ENCODE measurements around the gene PPTC7. TPM values are rescaled to one million over a fixed set of nuclear protein-coding genes. Genes with fewer than 3 reads are reported as not detected.

The PPTC7 gene
- total and polyA plus RNA-seq, 10 of the 15 experiments (the other 5 are each of a cell fraction or from before 2014, with no cell fraction given), result 4.0 to 69.6 (median 12.3) TPM

DNA sequence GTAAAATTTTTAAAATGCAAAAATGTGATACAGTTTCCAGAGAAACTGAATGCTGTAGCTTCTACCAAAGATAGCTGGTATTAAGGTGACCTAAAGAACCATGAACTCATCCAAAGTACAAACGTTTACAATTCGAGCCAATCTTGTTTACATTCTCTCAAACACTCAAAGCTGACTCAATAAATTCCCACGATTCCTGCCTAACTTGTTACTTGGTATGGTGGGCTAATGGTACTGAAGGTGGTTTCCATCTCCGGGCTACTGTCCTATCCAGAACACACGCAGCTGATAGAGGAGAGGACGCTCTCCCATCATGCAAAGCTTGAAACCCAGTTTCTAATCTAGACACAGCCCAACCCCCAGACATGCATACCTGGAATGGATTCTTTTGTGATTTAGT, 49.5 kb downstream of the PPTC7 start (continued):
- TF ChIP-seq, protein P1, sequence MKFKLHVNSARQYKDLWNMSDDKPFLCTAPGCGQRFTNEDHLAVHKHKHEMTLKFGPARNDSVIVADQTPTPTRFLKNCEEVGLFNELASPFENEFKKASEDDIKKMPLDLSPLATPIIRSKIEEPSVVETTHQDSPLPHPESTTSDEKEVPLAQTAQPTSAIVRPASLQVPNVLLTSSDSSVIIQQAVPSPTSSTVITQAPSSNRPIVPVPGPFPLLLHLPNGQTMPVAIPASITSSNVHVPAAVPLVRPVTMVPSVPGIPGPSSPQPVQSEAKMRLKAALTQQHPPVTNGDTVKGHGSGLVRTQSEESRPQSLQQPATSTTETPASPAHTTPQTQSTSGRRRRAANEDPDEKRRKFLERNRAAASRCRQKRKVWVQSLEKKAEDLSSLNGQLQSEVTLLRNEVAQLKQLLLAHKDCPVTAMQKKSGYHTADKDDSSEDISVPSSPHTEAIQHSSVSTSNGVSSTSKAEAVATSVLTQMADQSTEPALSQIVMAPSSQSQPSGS (IDR thresholded peaks at IDR 0.05; ENCODE audit: low read length), result no peak
- TF ChIP-seq, protein P2, sequence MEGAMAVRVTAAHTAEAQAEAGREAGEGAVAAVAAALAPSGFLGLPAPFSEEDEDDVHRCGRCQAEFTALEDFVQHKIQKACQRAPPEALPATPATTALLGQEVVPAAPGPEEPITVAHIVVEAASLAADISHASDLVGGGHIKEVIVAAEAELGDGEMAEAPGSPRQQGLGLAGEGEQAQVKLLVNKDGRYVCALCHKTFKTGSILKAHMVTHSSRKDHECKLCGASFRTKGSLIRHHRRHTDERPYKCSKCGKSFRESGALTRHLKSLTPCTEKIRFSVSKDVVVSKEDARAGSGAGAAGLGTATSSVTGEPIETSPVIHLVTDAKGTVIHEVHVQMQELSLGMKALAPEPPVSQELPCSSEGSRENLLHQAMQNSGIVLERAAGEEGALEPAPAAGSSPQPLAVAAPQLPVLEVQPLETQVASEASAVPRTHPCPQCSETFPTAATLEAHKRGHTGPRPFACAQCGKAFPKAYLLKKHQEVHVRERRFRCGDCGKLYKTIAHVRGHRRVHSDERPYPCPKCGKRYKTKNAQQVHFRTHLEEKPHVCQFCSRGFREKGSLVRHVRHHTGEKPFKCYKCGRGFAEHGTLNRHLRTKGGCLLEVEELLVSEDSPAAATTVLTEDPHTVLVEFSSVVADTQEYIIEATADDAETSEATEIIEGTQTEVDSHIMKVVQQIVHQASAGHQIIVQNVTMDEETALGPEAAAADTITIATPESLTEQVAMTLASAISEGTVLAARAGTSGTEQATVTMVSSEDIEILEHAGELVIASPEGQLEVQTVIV (IDR thresholded peaks at IDR 0.05; ENCODE audit: borderline replicate concordance, partially characterized antibody), result no peak
- TF ChIP-seq SMARCA5 (IDR thresholded peaks at IDR 0.05) (no peak), NFXL1 (IDR thresholded peaks at IDR 0.05; ENCODE audit: borderline replicate concordance) (no peak)

DNA sequence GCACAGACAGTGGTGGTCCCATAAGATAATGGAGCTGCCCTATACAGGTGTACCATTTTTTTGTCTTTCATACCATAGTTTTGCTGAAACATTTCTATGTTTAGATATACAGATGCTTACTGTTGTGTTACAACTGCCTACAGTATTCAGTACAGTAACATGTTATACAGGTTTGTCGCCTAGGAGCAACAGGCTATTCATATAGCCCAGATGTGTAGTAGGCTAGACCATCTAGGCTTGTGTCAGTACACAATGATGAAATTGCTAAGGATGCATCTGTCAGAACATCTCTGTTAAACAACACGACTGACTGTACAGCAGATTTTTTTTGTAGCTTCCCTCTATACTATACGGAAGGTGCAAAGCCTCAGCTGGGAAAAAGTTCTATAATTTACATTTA, 50.5 kb downstream of the PPTC7 start:
- BruUV-seq (replicated peaks), result no TSS peak
- in situ Hi-C loops (cut with MboI) (no loop called here), intact Hi-C loops (cut with micrococcal nuclease; ENCODE audit: unreplicated experiment) (loop anchor here (10.0 kb wide), 1 partner anchor 352 kb away; no protein-coding TSS in a partner anchor)
- Histone ChIP-seq H2AFZ (ENCODE audit: control insufficient read depth, low read depth, low read length) (no peak overlapping the region), H3K4me2 (ENCODE audit: control insufficient read depth, insufficient read depth) (peak overlapping the region; percentile 62), H4K20me1 (ENCODE audit: control insufficient read depth, insufficient read depth) (no peaks in the 10 kb centered on the region), H3K9ac (ENCODE audit: control insufficient read depth, insufficient read depth, low read length) (no peak overlapping the region), H3K4me1 (ENCODE audit: control insufficient read depth, insufficient read depth, low read length) (peaks cover 76% of the 10 kb centered on the region), H3K4me3 (peak overlapping the region; percentile 18; the same call in 1 of the 2 replicates), H3K27me3 (replicated peaks in 1 of 2; ENCODE audit: control insufficient read depth in 2 of 2, insufficient read depth in 2 of 2, low read length in 1 of 2) (no peaks in the 10 kb centered on the region), H3K9me3 (replicated peaks; ENCODE audit: control insufficient read depth, insufficient read depth, low read length) (no peaks in the 10 kb centered on the region), H3K79me2 (ENCODE audit: control insufficient read depth, insufficient read depth, low read length) (peaks cover 44% of the 10 kb centered on the region), H3K36me3 (ENCODE audit: control insufficient read depth in 2 of 2, insufficient read depth in 2 of 2, low read length in 1 of 2) (peaks cover 4 to 17% of the 10 kb centered on the region in 2 experiments; a peak in 3 of 4 replicates), H3K27ac (ENCODE audit: control insufficient read depth, insufficient read depth) (peak overlapping the region; percentile 80)
- peak; percentile 3 for ATAC-seq
- ChIA-PET RAD21 (ENCODE audit: unreplicated experiment) (interaction anchor here (1.1 to 7.3 kb wide), 16 partner anchors 10 to 154 kb away, joined by 3 to 109 read pairs (median 12); partner anchors contain the start of genes ARPC3, FAM216A and GPN3), SMC1A (ENCODE audit: uncharacterized antibody, unreplicated experiment) (interaction anchor here (1.0 to 18.4 kb wide), 15 partner anchors 11 to 88 kb away, joined by 3 to 308 read pairs (median 14); no protein-coding TSS in a partner anchor), CTCF (interaction anchor here (0.8 to 5.4 kb wide), 13 partner anchors 11 to 83 kb away, joined by 3 to 52 read pairs (median 6); partner anchors contain the start of genes FAM216A and GPN3), POLR2A (interaction anchor here (0.7 to 10.4 kb wide), 14 partner anchors 11 to 154 kb away, joined by 3 to 122 read pairs (median 8); partner anchors contain the start of genes ARPC3 and TCTN1)
- DNase-seq (ENCODE audit: low read depth, low spot score), result no peak
- no peak for FAIRE-seq
- 81% methylated on average over 3 of the region's 3 CpGs for WGBS (ENCODE audit: insufficient coverage, insufficient replicate concordance, low lambda C conversion rate, missing lambda C conversion rate)
- TF ChIP-seq, protein P3, sequence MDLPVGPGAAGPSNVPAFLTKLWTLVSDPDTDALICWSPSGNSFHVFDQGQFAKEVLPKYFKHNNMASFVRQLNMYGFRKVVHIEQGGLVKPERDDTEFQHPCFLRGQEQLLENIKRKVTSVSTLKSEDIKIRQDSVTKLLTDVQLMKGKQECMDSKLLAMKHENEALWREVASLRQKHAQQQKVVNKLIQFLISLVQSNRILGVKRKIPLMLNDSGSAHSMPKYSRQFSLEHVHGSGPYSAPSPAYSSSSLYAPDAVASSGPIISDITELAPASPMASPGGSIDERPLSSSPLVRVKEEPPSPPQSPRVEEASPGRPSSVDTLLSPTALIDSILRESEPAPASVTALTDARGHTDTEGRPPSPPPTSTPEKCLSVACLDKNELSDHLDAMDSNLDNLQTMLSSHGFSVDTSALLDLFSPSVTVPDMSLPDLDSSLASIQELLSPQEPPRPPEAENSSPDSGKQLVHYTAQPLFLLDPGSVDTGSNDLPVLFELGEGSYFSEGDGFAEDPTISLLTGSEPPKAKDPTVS (IDR thresholded peaks at IDR 0.05; ENCODE audit: low read depth, low read length), result no peak
- TF ChIP-seq JUND (IDR thresholded peaks at IDR 0.05; ENCODE audit: low read depth, low read length) (no peak), SPI1 (IDR thresholded peaks at IDR 0.05; ENCODE audit: borderline replicate concordance, insufficient read depth, low read depth, low read length) (no peak), YY1 (IDR thresholded peaks at IDR 0.05; ENCODE audit: low read depth, low read length) (no peak), PAX5 (IDR thresholded peaks at IDR 0.05; ENCODE audit: borderline replicate concordance, low read depth, low read length) (no peak), POLR2AphosphoS5 (IDR thresholded peaks at IDR 0.05; ENCODE audit: low read length) (no peak)
- TF ChIP-seq, protein P4, sequence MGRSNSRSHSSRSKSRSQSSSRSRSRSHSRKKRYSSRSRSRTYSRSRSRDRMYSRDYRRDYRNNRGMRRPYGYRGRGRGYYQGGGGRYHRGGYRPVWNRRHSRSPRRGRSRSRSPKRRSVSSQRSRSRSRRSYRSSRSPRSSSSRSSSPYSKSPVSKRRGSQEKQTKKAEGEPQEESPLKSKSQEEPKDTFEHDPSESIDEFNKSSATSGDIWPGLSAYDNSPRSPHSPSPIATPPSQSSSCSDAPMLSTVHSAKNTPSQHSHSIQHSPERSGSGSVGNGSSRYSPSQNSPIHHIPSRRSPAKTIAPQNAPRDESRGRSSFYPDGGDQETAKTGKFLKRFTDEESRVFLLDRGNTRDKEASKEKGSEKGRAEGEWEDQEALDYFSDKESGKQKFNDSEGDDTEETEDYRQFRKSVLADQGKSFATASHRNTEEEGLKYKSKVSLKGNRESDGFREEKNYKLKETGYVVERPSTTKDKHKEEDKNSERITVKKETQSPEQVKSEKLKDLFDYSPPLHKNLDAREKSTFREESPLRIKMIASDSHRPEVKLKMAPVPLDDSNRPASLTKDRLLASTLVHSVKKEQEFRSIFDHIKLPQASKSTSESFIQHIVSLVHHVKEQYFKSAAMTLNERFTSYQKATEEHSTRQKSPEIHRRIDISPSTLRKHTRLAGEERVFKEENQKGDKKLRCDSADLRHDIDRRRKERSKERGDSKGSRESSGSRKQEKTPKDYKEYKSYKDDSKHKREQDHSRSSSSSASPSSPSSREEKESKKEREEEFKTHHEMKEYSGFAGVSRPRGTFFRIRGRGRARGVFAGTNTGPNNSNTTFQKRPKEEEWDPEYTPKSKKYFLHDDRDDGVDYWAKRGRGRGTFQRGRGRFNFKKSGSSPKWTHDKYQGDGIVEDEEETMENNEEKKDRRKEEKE (IDR thresholded peaks at IDR 0.05), result no peak

Data from GM12878 (cell line).